H9 (cell line): ENCODE measurements around the gene SLC35A2. TPM values are rescaled to one million over a fixed set of nuclear protein-coding genes. Genes with fewer than 3 reads are reported as not detected.

Source experiments
- DNase-seq: peaks from one replicate; pipeline ENCODE4 v3.0.0-alpha.2; 2017
- H2AFZ ChIP-seq: one replicate; pipeline ENCODE4 v1.6.1; 2013; ENCODE audit warnings: mild to moderate bottlenecking, low read length, control low read depth, moderate library complexity
- H2AK5ac ChIP-seq: 2 replicates; pipeline ENCODE4 v1.6.1; 2013; ENCODE audit warnings: low read length, control low read depth, mixed read lengths; ENCODE audit not compliant: insufficient read length
- H2BK120ac ChIP-seq: one replicate; pipeline ENCODE4 v1.6.1; 2013; ENCODE audit warnings: low read depth, mild to moderate bottlenecking, low read length, control low read depth, inconsistent platforms; ENCODE audit not compliant: poor library complexity, severe bottlenecking
- H2BK12ac ChIP-seq: 2 replicates; pipeline ENCODE4 v1.6.1; 2013; ENCODE audit warnings: low read length, control low read depth, mixed read lengths, low read depth; ENCODE audit not compliant: insufficient read length
- H2BK15ac ChIP-seq: 2 replicates; pipeline ENCODE4 v1.6.1; 2013; ENCODE audit warnings: low read depth, low read length, control low read depth
- H2BK20ac ChIP-seq: one replicate; pipeline ENCODE4 v1.6.1; 2013; ENCODE audit warnings: low read depth, mild to moderate bottlenecking, low read length, control low read depth, inconsistent platforms; ENCODE audit not compliant: poor library complexity, severe bottlenecking
- H2BK5ac ChIP-seq: 2 replicates; pipeline ENCODE4 v1.6.1; 2013; ENCODE audit warnings: low read length, control low read depth, mixed read lengths; ENCODE audit not compliant: insufficient read length
- H3K14ac ChIP-seq: 2 replicates; pipeline ENCODE4 v1.6.1; 2013; ENCODE audit warnings: low read length, control low read depth; ENCODE audit not compliant: insufficient read depth
- H3K18ac ChIP-seq: 2 replicates; pipeline ENCODE4 v1.6.1; 2013; ENCODE audit warnings: low read depth, mild to moderate bottlenecking, mixed read lengths, low read length, control low read depth; ENCODE audit not compliant: insufficient read length
- H3K23ac ChIP-seq: 2 replicates; pipeline ENCODE4 v1.6.1; 2013; ENCODE audit warnings: low read length, control low read depth, mixed read lengths, low read depth; ENCODE audit not compliant: insufficient read length
- H3K23me2 ChIP-seq: 2 replicates; pipeline ENCODE4 v1.6.1; 2013; ENCODE audit warnings: low read depth, mild to moderate bottlenecking, mixed read lengths, low read length, control low read depth; ENCODE audit not compliant: insufficient read length, poor library complexity, severe bottlenecking
- H3K27ac ChIP-seq: 2 replicates; pipeline ENCODE4 v1.5.1; 2013; ENCODE audit warnings: low read length, control low read depth, mixed read lengths, low read depth; ENCODE audit not compliant: insufficient read length
- H3K27me3 ChIP-seq: 2 replicates; pipeline ENCODE4 v1.6.1; 2013; ENCODE audit warnings: low read length, control low read depth, inconsistent platforms; ENCODE audit not compliant: insufficient read depth
- H3K4ac ChIP-seq: 2 replicates; pipeline ENCODE4 v1.6.1; 2013; ENCODE audit warnings: low read depth, mild to moderate bottlenecking, control low read depth, inconsistent platforms, low read length, moderate library complexity
- H3K4me1 ChIP-seq: 2 replicates; pipeline ENCODE4 v1.6.1; 2013; ENCODE audit warnings: low read length, control low read depth, inconsistent platforms; ENCODE audit not compliant: insufficient read depth
- H3K4me2 ChIP-seq: 2 replicates; pipeline ENCODE4 v1.6.1; 2013; ENCODE audit warnings: low read length, control low read depth, mixed read lengths; ENCODE audit not compliant: insufficient read length, insufficient read depth
- H3K56ac ChIP-seq: 2 replicates; pipeline ENCODE4 v1.6.1; 2013; ENCODE audit warnings: low read depth, mild to moderate bottlenecking, mixed read lengths, low read length, control low read depth; ENCODE audit not compliant: insufficient read length
- H3K79me1 ChIP-seq: 2 replicates; pipeline ENCODE4 v1.6.1; 2013; ENCODE audit warnings: low read depth, mild to moderate bottlenecking, moderate library complexity, low read length, control low read depth, inconsistent platforms; ENCODE audit not compliant: insufficient read depth, poor library complexity, severe bottlenecking
- H3K79me2 ChIP-seq: 2 replicates; pipeline ENCODE4 v1.6.1; 2013; ENCODE audit warnings: low read length, control low read depth, inconsistent platforms; ENCODE audit not compliant: insufficient read depth
- H3K9ac ChIP-seq: 2 replicates; pipeline ENCODE4 v1.6.1; 2013; ENCODE audit warnings: low read length, control low read depth, mixed read lengths; ENCODE audit not compliant: insufficient read length; ENCODE audit errors: extremely low read depth
- H3K9me3 ChIP-seq: one replicate; pipeline ENCODE4 v1.6.1; 2013; ENCODE audit warnings: low read depth, low read length, inconsistent platforms; ENCODE audit not compliant: control insufficient read depth
- H3T11ph ChIP-seq: one replicate; pipeline ENCODE4 v1.6.1; 2013; ENCODE audit warnings: mild to moderate bottlenecking, low read length, control low read depth, inconsistent platforms
- H4K20me1 ChIP-seq: one replicate; pipeline ENCODE4 v1.6.1; 2013; ENCODE audit not compliant: control insufficient read depth, insufficient read length, insufficient read depth
- H4K5ac ChIP-seq: 2 replicates; pipeline ENCODE4 v1.6.1; 2013; ENCODE audit warnings: low read depth, mild to moderate bottlenecking, mixed read lengths, low read length, control low read depth; ENCODE audit not compliant: insufficient read length
- H4K8ac ChIP-seq: replicated peaks from 2 replicates; pipeline ENCODE4 v1.6.1; 2013; ENCODE audit warnings: low read length, control low read depth, mixed read lengths, low read depth; ENCODE audit not compliant: insufficient read length
- H4K91ac ChIP-seq: 2 replicates; pipeline ENCODE4 v1.6.1; 2013; ENCODE audit warnings: low read depth, mild to moderate bottlenecking, moderate library complexity, mixed read lengths, low read length, control low read depth; ENCODE audit not compliant: insufficient read length
- H3K27ac Mint-ChIP-seq, 3 experiments: 2 replicates in 2 of 3; 3 replicates in 1 of 3; pipeline ENCODE4 v1.8.0; 2020 to 2021; ENCODE audit warnings: mixed read lengths in 3 of 3, mild to moderate bottlenecking in 1 of 3, moderate library complexity in 1 of 3
- H3K27me3 Mint-ChIP-seq: 2 replicates; pipeline ENCODE4 v1.8.0; 2021; ENCODE audit warnings: low read depth, mild to moderate bottlenecking, moderate library complexity, mixed read lengths
- H3K36me3 Mint-ChIP-seq, 3 experiments: 2 replicates in 2 of 3; 3 replicates in 1 of 3; pipeline ENCODE4 v1.8.0; 2020 to 2021; ENCODE audit warnings: low read depth in 3 of 3, mixed read lengths in 3 of 3; ENCODE audit not compliant: insufficient read depth in 1 of 3
- H3K4me1 Mint-ChIP-seq, 2 experiments: 2 replicates each; pipeline ENCODE4 v1.8.0; 2020; ENCODE audit warnings: mixed read lengths in 2 of 2
- H3K4me3 Mint-ChIP-seq, 2 experiments: 2 replicates in 1 of 2; 3 replicates in 1 of 2; pipeline ENCODE4 v1.8.0; 2020 to 2021; ENCODE audit warnings: mild to moderate bottlenecking in 2 of 2, mixed read lengths in 2 of 2, moderate library complexity in 1 of 2
- H3K9me3 Mint-ChIP-seq, 2 experiments: 2 replicates in 1 of 2; 3 replicates in 1 of 2; pipeline ENCODE4 v1.8.0; 2020; ENCODE audit warnings: mild to moderate bottlenecking in 2 of 2, mixed read lengths in 2 of 2, moderate library complexity in 1 of 2
- WGBS: extraction: QIAGEN DNeasy Blood & Tissue Kit; methylation state at CpG from one replicate; pipeline ENCODE4 v1.1.7; 2013; ENCODE audit warnings: missing lambda C conversion rate, low lambda C conversion rate, mixed read lengths; ENCODE audit not compliant: insufficient read length; ENCODE audit errors: extremely low coverage; 5-methylcytosine and 5-hydroxymethylcytosine counted together
- total RNA-seq: library from RNA; stranded (reverse); gene quantifications from 2 replicates; pipeline ENCODE4 v1.2.1, GENCODE V29; 2021
- TF ChIP-seq, protein P1 (sequence below): fragments of 200-600 bp; sonication (generic); conservative IDR thresholded peaks from 3 replicates; pipeline ENCODE4 v1.8.0; 2021; ENCODE audit warnings: antibody characterized with exemption, mild to moderate bottlenecking

Gene SLC35A2
- total RNA-seq, 1 experiment from 2014 or later: 32.9 TPM

DNA sequence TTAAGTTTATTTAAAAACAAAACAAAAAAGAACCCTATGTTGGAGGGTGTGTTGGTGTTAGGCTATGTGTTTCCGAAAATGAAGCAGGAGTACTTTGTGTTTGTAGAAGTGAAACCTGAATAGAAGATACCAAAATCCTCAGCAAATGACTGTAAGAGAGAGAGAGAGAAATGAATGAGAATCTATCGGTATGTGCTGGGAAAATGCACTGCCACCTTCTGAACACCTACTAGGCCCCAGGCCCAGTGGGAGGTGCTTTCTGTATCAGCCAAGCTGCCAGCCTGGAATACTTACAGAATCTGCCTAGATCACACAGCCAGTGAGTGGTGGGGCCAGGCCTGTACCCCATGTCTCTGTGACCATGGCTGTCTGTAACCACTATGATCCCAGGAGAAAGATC lies 22.3 kb upstream of the SLC35A2 start:
- no peak overlapping the region for H3K18ac ChIP-seq
- no peaks in the 10 kb centered on the region for H3K27me3 ChIP-seq
- peaks cover 11 to 20% of the 10 kb centered on the region in 2 experiments for H3K4me1 Mint-ChIP-seq
- no peak overlapping the region for H2BK20ac ChIP-seq
- DNase-seq: no peak
- H3K9me3 Mint-ChIP-seq: peaks cover 60 to 65% of the 10 kb centered on the region in 2 experiments
- peaks cover 3% of the 10 kb centered on the region; the same call in 1 of the 2 replicates for H3K79me2 ChIP-seq
- H3K4me1 ChIP-seq: peaks cover 4% of the 10 kb centered on the region; the same call in 1 of the 2 replicates
- WGBS: no CpG with 5 or more reads among the region's 2 CpGs
- H2AK5ac ChIP-seq: no peak overlapping the region
- H4K20me1 ChIP-seq: no peaks in the 10 kb centered on the region
- H2BK12ac ChIP-seq: no peak overlapping the region
- no peaks in the 10 kb centered on the region for H3K9me3 ChIP-seq
- H3T11ph ChIP-seq: no peak overlapping the region
- no peak overlapping the region for H3K4me3 Mint-ChIP-seq
- TF ChIP-seq, protein P1, sequence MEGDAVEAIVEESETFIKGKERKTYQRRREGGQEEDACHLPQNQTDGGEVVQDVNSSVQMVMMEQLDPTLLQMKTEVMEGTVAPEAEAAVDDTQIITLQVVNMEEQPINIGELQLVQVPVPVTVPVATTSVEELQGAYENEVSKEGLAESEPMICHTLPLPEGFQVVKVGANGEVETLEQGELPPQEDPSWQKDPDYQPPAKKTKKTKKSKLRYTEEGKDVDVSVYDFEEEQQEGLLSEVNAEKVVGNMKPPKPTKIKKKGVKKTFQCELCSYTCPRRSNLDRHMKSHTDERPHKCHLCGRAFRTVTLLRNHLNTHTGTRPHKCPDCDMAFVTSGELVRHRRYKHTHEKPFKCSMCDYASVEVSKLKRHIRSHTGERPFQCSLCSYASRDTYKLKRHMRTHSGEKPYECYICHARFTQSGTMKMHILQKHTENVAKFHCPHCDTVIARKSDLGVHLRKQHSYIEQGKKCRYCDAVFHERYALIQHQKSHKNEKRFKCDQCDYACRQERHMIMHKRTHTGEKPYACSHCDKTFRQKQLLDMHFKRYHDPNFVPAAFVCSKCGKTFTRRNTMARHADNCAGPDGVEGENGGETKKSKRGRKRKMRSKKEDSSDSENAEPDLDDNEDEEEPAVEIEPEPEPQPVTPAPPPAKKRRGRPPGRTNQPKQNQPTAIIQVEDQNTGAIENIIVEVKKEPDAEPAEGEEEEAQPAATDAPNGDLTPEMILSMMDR: no peak
- no peaks in the 10 kb centered on the region; the same call in 1 of the 2 replicates for H3K27me3 Mint-ChIP-seq
- H2BK15ac ChIP-seq: no peak overlapping the region
- no peak overlapping the region for H4K5ac ChIP-seq
- peaks cover 34 to 60% (median 45%) of the 10 kb centered on the region in 3 experiments for H3K36me3 Mint-ChIP-seq
- no peaks in the 10 kb centered on the region for H3K79me1 ChIP-seq
- no peak overlapping the region for H4K91ac ChIP-seq
- H3K23ac ChIP-seq: no peak overlapping the region
- H3K23me2 ChIP-seq: no peaks in the 10 kb centered on the region
- H4K8ac ChIP-seq: no peak overlapping the region
- H3K56ac ChIP-seq: no peak overlapping the region
- H2BK5ac ChIP-seq: no peak overlapping the region
- no peak overlapping the region for H3K14ac ChIP-seq
- H3K4me2 ChIP-seq: no peak overlapping the region
- H3K4ac ChIP-seq: no peak overlapping the region
- H3K27ac ChIP-seq: no peak overlapping the region
- no peak overlapping the region for H2AFZ ChIP-seq
- H3K27ac Mint-ChIP-seq: no peak overlapping the region
- H2BK120ac ChIP-seq: no peak overlapping the region
- no peak overlapping the region for H3K9ac ChIP-seq
